Embryonic facial prominence (tissue), 1 donor: Measurements from ENCODE around the gene C10orf105.

Experiments
- DNase-seq: peaks from one replicate; pipeline ENCODE4 v3.0.0-alpha.2; 2016; ENCODE audit errors: extremely low spot score

Gene C10orf105

GRCh38 chr10:71716426-71716825 lies 3.2 kb downstream of the C10orf105 start:
- DNase-seq = no peak

- no peak for DNase-seq
These were observed 3.7 kb downstream of the C10orf105 start for GRCh38 chr10:71715860-71716259.

DNA sequence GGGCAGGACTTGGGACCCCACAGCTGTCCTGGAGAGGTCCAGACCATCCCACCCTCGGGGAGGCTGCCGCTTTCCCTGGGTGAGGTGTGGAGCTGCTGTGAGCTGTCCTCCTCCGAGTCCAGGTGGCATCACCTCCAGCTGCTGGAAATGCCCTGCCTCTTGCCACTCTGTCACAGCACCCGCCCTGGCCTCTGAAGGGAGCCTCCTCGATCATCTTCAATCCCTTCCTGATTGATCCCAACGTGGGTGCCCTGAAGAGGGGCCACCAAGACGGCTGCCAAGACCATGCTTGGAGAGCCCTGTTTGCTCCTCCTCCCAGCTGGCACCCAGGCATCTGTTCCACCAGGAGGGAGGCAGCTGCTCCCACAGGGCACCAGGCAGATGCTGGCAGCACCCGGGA lies 4.6 kb downstream of the C10orf105 start:
- DNase-seq = no peak

DNA sequence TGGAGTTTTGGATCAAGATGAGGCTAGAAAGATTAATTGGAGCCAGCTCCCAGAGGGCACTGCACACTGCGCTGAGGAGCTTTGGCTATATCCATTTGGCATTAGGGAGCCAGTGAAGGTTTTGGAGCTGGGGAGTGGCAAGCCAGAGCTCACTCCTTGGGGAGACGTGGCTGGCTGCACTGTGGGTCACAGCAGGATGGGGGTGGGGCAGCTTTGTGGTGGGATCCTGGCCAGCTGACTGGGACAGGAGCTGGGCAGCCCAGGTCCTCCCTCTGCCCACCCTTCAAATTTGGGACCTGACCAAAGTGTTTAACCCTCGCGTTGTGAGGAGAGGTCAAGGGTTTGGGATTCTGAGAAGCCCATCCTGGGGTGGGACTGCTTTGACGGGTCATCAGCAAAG lies 5.0 kb downstream of the C10orf105 start:
- no peak for DNase-seq

- DNase-seq = no peak
These were observed 5.6 kb downstream of the C10orf105 start for GRCh38 chr10:71714031-71714410.

DNA sequence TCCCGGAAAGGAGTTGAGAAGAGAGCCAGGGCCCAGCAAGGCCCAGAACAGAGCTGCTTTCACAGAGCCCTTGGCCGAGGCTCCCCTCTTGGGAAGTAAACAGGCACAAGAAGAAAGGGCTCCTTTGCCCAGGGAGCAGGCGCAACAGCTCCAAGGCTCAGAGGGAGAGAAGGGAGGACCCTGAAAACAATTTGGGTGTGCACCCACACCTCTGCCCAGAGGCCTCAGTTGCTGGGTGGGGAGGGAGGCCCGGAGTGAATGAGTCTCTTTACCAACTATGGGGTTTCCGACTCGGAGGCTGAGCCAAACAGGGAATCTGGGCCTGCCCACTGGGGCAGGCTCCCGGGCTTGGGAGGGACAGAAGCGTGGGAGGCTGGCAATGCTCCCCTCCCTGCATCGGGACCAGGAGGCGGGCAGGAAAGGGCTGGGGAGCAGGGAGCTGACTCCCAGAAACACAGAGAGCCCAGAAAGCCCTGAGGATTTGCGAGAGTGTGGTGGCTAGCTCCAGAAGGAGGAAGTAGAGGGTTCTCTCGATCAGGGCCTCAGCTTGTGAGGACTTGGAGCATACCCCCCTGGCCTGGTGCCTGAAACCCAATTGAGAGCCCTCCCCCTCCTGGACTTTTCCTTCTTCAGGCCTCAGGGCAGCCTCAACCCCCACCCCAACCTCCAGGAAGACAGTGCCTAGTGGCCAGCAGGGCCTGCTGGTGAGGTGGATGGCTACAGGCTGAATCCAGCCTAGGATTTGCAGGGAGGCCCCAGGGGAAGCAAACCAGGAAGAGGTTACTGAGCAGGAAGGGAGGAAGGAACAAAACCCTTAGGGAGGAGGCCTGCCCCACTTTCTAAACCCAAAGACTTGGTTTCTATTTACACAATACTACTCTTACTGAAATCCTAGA lies 6.2 kb downstream of the C10orf105 start:
- peak; percentile 17 for DNase-seq

- DNase-seq = no peak
These were observed 6.9 kb downstream of the C10orf105 start for GRCh38 chr10:71712572-71713134.

GRCh38 chr10:71712170-71712569 lies 7.4 kb downstream of the C10orf105 start:
- DNase-seq = no peak

DNA sequence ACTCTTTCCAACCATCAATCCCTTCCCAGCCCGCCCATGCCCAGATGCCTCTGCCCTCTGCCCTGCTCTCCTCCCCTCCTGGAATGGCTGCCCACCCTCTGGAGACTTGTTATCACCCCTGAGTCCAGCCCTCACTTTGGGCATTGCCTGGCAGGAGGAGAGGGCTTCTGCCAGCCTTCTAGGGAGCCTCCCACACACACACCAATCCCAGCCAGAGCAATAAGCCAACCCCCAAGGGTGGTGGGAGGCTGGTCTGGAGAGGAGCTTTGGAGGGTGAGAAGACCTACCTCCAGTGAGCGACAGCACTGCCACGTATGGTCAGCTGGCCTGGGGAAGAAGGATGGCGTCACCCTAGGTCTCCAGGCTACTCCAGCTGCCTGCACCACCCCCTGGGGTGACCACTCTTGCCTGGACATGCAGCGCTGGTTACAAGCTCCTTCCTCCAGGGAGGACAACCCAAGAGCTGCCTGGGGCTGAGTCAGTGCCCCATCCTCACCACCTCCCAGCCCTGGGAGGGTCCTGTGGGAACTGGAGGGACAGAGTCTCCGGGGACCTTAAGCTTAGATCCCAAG lies 8.4 kb downstream of the C10orf105 start:
- no peak for DNase-seq

DNA sequence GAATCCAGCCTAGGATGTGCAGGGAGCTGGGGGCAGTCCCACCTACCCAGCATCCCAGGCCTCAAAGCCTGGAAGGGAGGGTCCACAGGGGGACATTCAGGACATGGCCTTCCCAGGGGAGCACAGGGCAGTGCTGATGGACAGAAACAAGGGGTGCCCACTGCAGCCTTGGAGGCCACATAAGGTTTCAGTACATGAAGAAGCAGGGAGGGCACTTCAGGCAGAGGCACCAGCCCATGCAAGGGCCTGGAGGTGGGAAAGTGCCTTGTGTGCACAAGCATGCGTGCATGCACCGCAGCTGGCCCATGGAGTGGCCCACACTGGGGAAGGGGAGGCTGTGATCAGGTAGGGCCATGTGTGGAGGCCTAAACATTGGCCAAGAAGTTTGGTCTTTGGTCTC lies 9.1 kb downstream of the C10orf105 start:
- DNase-seq = no peak

- DNase-seq = no peak
These were observed 10.4 kb downstream of the C10orf105 start for GRCh38 chr10:71708897-71709882.

DNA sequence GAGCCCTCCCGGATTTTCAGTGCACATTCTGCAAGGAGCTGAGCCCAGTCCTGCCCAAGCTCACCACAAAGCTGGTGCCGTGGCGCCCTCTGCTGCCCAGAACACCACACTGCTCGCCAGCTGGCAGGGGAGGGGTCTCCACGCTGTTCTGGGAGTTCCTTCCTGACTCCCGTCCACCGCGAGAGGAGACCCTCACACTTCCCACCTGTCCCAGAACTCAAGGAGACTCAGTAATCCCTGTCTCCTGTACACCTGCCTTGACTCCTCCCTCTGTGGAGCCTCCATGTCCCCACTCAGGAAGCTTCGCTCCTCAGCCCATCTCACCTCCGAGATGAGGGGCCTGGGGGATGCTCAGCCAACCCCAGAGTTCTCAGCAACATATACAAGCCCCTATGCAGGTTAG lies 11.3 kb downstream of the C10orf105 start:
- no peak for DNase-seq

- DNase-seq = no peak
These were observed 12.3 kb downstream of the C10orf105 start for GRCh38 chr10:71707240-71707789.

DNA sequence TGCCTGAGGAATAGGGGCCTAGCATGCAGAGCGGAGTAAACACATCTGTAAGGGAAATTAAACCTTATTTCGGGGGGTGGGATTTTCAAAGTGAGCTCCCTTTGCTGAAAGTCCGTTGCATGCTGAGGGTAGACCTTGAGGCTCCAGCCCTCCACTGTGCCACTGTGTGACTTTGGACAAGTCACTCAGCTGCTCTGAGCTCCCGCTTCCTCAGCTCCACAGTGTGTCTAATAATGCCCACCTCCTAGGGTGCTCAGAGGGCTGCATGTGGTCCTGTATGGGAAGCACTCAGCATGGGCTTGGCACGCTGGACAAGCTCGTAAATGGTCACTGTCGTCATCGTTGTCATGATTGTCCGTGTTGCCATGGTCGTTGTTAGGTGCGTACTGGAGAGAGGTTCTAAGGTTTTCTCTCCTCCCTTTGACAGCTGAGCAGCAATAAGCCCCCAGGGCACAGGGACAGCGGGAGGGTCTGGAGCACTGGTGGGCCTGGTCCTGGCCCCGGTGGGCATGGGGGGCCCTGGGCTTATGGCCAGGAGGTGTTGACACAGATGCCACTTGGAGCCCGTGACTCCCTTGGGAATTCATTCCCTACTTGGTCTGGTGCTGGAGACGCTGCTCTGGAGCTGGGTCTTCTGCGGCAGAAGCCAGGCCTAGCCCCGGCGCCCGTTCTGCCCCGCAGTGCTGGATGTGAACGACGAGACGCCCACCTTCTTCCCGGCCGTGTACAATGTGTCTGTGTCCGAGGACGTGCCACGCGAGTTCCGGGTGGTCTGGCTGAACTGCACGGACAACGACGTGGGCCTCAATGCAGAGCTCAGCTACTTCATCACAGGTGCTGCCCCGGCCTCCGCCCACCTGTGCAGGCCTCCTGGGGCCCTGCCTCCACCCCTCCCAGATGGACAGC lies 13.1 kb downstream of the C10orf105 start:
- DNase-seq = no peak

GRCh38 chr10:71705582-71705981 lies 14.0 kb downstream of the C10orf105 start:
- no peak for DNase-seq

- no peak for DNase-seq
These were observed 14.8 kb downstream of the C10orf105 start for GRCh38 chr10:71704816-71705215.

DNA sequence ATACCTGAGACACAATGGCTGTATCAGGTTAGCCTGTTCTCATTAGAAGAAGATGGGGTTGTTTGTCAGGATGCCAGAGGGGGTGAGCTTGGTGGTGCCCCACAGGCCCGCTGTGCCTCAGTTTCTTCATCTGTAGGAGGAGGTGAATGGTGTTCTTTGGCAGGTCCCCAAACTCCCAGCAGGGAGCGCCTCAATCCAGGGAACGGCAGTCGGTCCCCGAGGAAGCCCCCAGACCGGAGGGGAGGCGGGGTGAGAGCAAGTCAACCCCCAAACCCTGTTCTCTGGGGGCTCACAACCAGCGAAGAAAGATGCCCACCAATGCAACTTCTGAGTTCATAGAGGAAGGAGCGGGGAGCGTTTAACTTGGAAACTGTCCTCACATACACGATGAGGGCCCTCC lies 16.0 kb downstream of the C10orf105 start:
- DNase-seq = no peak

- no peak for DNase-seq
These were observed 18.0 kb downstream of the C10orf105 start for GRCh38 chr10:71701496-71702132.

- DNase-seq = no peak
These were observed 18.7 kb downstream of the C10orf105 start for GRCh38 chr10:71700731-71701368.
